Epithelial cell of esophagus (primary cell): ENCODE data around the gene ABHD12B.

Source experiments
- DNase-seq: peaks from one replicate; pipeline ENCODE4 v3.0.0; 2010; ENCODE audit warnings: low read depth
- H3K4me3 ChIP-seq: 2 replicates; pipeline ENCODE4 v1.5.1; 2011; ENCODE audit warnings: mild to moderate bottlenecking, low read length, control low read depth
- CTCF ChIP-seq: IDR thresholded peaks from 2 replicates; pipeline ENCODE4 v1.5.1; 2011; ENCODE audit warnings: low read depth, mild to moderate bottlenecking, low read length, control low read depth, inconsistent platforms; ENCODE audit not compliant: insufficient read depth; ENCODE audit errors: missing control alignments

The ABHD12B gene

GRCh38 chr14:50855558-50855957 is 16.3 kb upstream of the ABHD12B start:
- H3K4me3 ChIP-seq, result no peak overlapping the region
- DNase-seq, result no peak
- TF ChIP-seq CTCF, result no peak

- no peak for TF ChIP-seq CTCF
These were observed 15.2 kb upstream of the ABHD12B start for GRCh38 chr14:50856660-50857059.

GRCh38 chr14:50859296-50859624 is 12.6 kb upstream of the ABHD12B start:
- no peak for TF ChIP-seq CTCF
- no peak for DNase-seq
- H3K4me3 ChIP-seq, result no peak overlapping the region

More at GRCh38 chr14:50856660-50857059, 15.2 kb upstream of the ABHD12B start:
- DNase-seq, result no peak
- no peak overlapping the region for H3K4me3 ChIP-seq

GRCh38 chr14:50860478-50861086 is 11.3 kb upstream of the ABHD12B start:
- H3K4me3 ChIP-seq, result peak overlapping the region; percentile 57
- DNase-seq, result peak; percentile 79
- TF ChIP-seq CTCF, result peak; percentile 75

- H3K4me3 ChIP-seq, result no peak overlapping the region
- TF ChIP-seq CTCF, result no peak
- DNase-seq, result no peak
These were observed 9.8 kb upstream of the ABHD12B start for GRCh38 chr14:50862036-50862570.

- H3K4me3 ChIP-seq, result no peak overlapping the region
- peak; percentile 47 for DNase-seq
- no peak for TF ChIP-seq CTCF
These were observed 7.6 kb upstream of the ABHD12B start for GRCh38 chr14:50864237-50864636.

- no peak overlapping the region for H3K4me3 ChIP-seq
- no peak for DNase-seq
- no peak for TF ChIP-seq CTCF
These were observed 6.9 kb upstream of the ABHD12B start for GRCh38 chr14:50864946-50865345.
